Measurements from ENCODE around the gene SNX12.
"Not testable (repeated sequence)": the region's sequence is repeated elsewhere in the genome, so short reads cannot be mapped to it uniquely, and the experiment has no call there.

SNX12 gene

DNA sequence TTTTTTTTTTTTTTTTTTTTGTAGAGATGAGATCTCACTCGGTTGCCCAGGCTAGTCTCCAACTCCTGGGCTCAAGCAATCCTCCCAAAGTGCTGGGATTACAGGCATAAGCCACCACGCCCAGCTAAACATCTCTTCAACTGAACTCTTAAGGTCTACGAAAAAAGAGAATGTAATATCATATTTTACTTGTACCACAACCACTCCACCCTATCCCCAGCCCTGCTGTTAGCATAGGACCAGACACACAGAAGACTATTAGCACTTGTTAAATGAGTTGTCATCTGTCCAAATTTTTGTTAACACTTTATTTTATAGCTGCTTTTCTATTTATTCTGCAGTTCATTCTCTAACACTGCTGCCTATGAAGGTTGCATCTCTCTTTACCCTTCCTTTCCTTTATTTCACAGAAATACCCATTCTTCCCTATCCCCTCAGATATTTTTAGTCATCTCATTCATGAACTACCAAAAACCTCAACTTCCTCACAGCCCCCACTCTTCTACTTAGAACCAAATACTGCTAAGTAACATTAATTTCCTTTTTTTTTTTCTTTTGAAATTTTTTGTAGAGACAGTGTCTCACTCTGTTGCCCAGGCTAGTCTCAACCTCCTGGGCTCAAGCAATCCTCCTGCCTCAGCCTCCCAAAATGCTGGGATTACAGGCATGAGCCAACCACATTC lies 10.1 kb downstream of the SNX12 start:
- Histone ChIP-seq H3K27me3 (ENCODE audit: control insufficient read depth, insufficient read depth, low read length) (no peaks in the 10 kb centered on the region), H3K4me2 (ENCODE audit: low read length) (no peak overlapping the region), H3K4me1 (no peaks in the 10 kb centered on the region), H3K9me3 (ENCODE audit: control insufficient read depth, low read length) (no peaks in the 10 kb centered on the region), H3K27ac (no peak overlapping the region), H3K9ac (no peak overlapping the region), H3K79me2 (peaks cover 2% of the 10 kb centered on the region), H3K36me3 (ENCODE audit: control insufficient read depth, insufficient read depth, low read length) (no peaks in the 10 kb centered on the region), H3K4me3 (ENCODE audit: low read depth, low read length) (no peak overlapping the region), H2AFZ (no peak overlapping the region)
- TF ChIP-seq, protein P1, sequence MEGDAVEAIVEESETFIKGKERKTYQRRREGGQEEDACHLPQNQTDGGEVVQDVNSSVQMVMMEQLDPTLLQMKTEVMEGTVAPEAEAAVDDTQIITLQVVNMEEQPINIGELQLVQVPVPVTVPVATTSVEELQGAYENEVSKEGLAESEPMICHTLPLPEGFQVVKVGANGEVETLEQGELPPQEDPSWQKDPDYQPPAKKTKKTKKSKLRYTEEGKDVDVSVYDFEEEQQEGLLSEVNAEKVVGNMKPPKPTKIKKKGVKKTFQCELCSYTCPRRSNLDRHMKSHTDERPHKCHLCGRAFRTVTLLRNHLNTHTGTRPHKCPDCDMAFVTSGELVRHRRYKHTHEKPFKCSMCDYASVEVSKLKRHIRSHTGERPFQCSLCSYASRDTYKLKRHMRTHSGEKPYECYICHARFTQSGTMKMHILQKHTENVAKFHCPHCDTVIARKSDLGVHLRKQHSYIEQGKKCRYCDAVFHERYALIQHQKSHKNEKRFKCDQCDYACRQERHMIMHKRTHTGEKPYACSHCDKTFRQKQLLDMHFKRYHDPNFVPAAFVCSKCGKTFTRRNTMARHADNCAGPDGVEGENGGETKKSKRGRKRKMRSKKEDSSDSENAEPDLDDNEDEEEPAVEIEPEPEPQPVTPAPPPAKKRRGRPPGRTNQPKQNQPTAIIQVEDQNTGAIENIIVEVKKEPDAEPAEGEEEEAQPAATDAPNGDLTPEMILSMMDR (IDR thresholded peaks at IDR 0.05), result no peak

DNA sequence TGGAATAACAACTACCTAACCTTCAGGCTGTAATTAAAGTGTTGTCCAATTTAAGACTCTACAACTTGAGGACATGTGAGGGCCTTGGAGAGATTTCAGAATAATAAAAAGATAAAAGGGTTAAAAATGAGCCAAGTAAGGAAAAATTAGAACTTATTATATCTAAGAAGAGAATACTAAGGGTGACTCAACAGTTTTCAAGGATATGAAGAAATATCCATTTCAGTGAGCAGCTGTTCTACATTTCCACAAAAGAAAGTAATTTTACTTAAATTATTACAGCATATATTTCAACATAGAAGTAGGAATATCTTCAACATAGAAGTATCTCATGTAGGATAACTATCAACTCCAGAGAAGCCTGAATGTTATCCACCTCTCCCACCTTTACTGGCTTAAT lies 11.3 kb downstream of the SNX12 start:
- Histone ChIP-seq H3K36me3 (ENCODE audit: control insufficient read depth, insufficient read depth, low read length) (no peaks in the 10 kb centered on the region), H3K9ac (no peak overlapping the region), H3K79me2 (no peaks in the 10 kb centered on the region), H3K4me3 (ENCODE audit: low read depth, low read length) (no peak overlapping the region), H3K9me3 (ENCODE audit: control insufficient read depth, low read length) (no peaks in the 10 kb centered on the region), H3K27me3 (ENCODE audit: control insufficient read depth, insufficient read depth, low read length) (no peaks in the 10 kb centered on the region), H2AFZ (no peak overlapping the region), H3K4me1 (no peaks in the 10 kb centered on the region), H3K27ac (no peak overlapping the region), H3K4me2 (ENCODE audit: low read length) (no peak overlapping the region)
- TF ChIP-seq, protein P1 (IDR thresholded peaks at IDR 0.05), result no peak

DNA sequence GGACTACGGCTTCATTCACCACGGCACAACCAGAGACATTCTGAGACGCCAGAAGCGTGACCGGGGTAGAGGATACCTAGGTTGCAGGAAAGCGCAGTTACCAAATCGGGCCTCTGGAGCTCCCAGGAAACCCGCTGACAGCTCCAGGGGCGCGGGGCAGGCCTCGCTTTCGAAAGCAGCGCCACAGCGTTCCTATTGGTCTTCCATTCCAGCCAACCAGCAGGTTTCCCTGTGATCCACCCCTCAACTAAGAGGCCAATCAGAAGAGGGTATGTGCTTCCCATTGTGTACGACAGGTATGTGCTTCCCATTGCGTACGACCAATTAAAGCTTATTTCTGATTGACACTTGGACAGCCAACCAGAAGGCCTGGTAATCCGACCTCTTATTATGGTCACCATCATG lies 14.9 kb downstream of the SNX12 start:
- Histone ChIP-seq H3K9ac (no peak overlapping the region), H3K27me3 (ENCODE audit: control insufficient read depth, insufficient read depth, low read length) (no peaks in the 10 kb centered on the region), H3K4me2 (ENCODE audit: low read length) (no peak overlapping the region), H3K27ac (no peak overlapping the region), H2AFZ (no peak overlapping the region), H3K4me1 (no peaks in the 10 kb centered on the region), H3K36me3 (ENCODE audit: control insufficient read depth, insufficient read depth, low read length) (no peaks in the 10 kb centered on the region), H3K9me3 (ENCODE audit: control insufficient read depth, low read length) (no peaks in the 10 kb centered on the region), H3K79me2 (no peaks in the 10 kb centered on the region), H3K4me3 (ENCODE audit: low read depth, low read length) (no peak overlapping the region)
- TF ChIP-seq, protein P1 (IDR thresholded peaks at IDR 0.05), result no peak

DNA sequence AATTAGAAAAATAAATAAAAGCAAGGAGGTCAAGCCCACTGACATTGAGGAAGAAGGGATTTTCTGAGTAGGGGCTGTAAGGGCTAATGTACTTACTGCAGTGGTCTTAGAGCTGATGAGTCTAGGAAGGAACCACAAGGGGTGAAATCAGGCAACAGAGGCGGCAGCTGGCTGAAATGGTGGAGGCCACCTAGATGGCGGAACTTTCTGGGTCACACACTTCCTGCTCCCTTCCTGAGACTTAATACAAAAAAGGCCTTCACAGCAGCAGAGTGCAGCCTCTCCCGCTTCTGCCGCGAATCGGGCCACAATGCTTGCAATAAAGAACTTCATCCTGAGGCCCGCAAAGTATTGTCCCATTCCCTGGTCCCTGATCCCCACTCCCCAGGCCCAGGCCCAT lies 15.4 kb downstream of the SNX12 start:
- Histone ChIP-seq H2AFZ (no peak overlapping the region), H3K79me2 (no peaks in the 10 kb centered on the region), H3K9ac (no peak overlapping the region), H3K9me3 (ENCODE audit: control insufficient read depth, low read length) (no peaks in the 10 kb centered on the region), H3K36me3 (ENCODE audit: control insufficient read depth, insufficient read depth, low read length) (no peaks in the 10 kb centered on the region), H3K27ac (no peak overlapping the region), H3K4me3 (ENCODE audit: low read depth, low read length) (no peak overlapping the region), H3K4me1 (no peaks in the 10 kb centered on the region), H3K27me3 (ENCODE audit: control insufficient read depth, insufficient read depth, low read length) (no peaks in the 10 kb centered on the region), H3K4me2 (ENCODE audit: low read length) (no peak overlapping the region)
- TF ChIP-seq, protein P1 (IDR thresholded peaks at IDR 0.05), result no peak

DNA sequence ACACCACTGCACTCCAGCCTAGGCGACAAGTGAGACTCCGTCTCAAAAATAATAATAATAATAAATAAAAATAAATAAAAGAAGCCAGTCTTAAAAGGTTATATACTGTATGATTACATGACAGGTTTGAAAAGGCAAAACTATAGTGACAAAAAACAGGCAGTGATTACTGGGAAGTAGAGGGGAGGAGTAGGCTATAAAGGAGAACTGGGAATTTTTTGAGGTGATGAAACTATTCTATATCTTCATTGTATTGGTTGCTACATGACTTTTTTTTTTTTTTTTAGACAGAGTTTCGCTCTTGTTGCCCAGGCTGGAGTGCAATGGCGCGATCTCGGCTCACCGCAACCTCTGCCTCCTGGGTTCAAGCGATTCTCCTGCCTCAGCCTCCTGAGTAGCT lies 20.2 kb downstream of the SNX12 start:
- not testable (repeated sequence) for H3K4me1 ChIP-seq; H3K4me2 ChIP-seq (ENCODE audit: low read length); H2AFZ ChIP-seq; H3K27me3 ChIP-seq (ENCODE audit: control insufficient read depth, insufficient read depth, low read length); H3K36me3 ChIP-seq (ENCODE audit: control insufficient read depth, insufficient read depth, low read length); H3K27ac ChIP-seq; H3K9me3 ChIP-seq (ENCODE audit: control insufficient read depth, low read length); H3K79me2 ChIP-seq; H3K9ac ChIP-seq; H3K4me3 ChIP-seq (ENCODE audit: low read depth, low read length)

Data from parathyroid adenoma (tissue), 2 donors.